RWPE2 (cell line): ENCODE data around the gene FSCN2.

Experiments used
- ATAC-seq: fragments of 200-7000 bp; cut with Tn5 transposase; 3 replicates; pipeline ENCODE4 v1.9.1; 2021; ENCODE audit warnings: low read depth
- DNase-seq: peaks from one replicate; pipeline ENCODE4 v3.0.0-alpha.2; 2020; ENCODE audit warnings: low spot score
- H3K27ac ChIP-seq: fragments of 450-650 bp; 2 replicates; pipeline ENCODE4 v1.5.1; 2017; ENCODE audit warnings: mild to moderate bottlenecking; ENCODE audit not compliant: poor library complexity, severe bottlenecking
- H3K27me3 ChIP-seq: fragments of 250-450 bp; sonication (Bioruptor Pico); 2 replicates; pipeline ENCODE4 v1.5.1; 2021; ENCODE audit warnings: mild to moderate bottlenecking, moderate library complexity; ENCODE audit not compliant: insufficient read depth, poor library complexity, severe bottlenecking
- H3K36me3 ChIP-seq: fragments of 250-450 bp; sonication (Bioruptor Pico); 2 replicates; pipeline ENCODE4 v1.5.1; 2020; ENCODE audit warnings: low read depth, mild to moderate bottlenecking, moderate library complexity
- H3K4me1 ChIP-seq: fragments of 250-450 bp; sonication (Bioruptor Pico); 2 replicates; pipeline ENCODE4 v1.5.1; 2021; ENCODE audit warnings: mild to moderate bottlenecking, moderate library complexity; ENCODE audit not compliant: insufficient read depth, poor library complexity, severe bottlenecking
- H3K4me3 ChIP-seq: fragments of 250-450 bp; sonication (Bioruptor Pico); 2 replicates; pipeline ENCODE4 v1.5.1; 2021; ENCODE audit warnings: mild to moderate bottlenecking, moderate library complexity; ENCODE audit not compliant: severe bottlenecking
- H3K9me3 ChIP-seq: fragments of 250-450 bp; sonication (Bioruptor Pico); 2 replicates; pipeline ENCODE4 v1.5.1; 2021; ENCODE audit warnings: mild to moderate bottlenecking, moderate library complexity; ENCODE audit not compliant: severe bottlenecking
- TF ChIP-seq, protein P1 (sequence below): fragments of 450-650 bp; IDR thresholded peaks from one replicate; pipeline ENCODE4 v1.5.1; 2017; ENCODE audit warnings: mild to moderate bottlenecking, moderate library complexity; ENCODE audit not compliant: poor library complexity, severe bottlenecking

Gene FSCN2

DNA sequence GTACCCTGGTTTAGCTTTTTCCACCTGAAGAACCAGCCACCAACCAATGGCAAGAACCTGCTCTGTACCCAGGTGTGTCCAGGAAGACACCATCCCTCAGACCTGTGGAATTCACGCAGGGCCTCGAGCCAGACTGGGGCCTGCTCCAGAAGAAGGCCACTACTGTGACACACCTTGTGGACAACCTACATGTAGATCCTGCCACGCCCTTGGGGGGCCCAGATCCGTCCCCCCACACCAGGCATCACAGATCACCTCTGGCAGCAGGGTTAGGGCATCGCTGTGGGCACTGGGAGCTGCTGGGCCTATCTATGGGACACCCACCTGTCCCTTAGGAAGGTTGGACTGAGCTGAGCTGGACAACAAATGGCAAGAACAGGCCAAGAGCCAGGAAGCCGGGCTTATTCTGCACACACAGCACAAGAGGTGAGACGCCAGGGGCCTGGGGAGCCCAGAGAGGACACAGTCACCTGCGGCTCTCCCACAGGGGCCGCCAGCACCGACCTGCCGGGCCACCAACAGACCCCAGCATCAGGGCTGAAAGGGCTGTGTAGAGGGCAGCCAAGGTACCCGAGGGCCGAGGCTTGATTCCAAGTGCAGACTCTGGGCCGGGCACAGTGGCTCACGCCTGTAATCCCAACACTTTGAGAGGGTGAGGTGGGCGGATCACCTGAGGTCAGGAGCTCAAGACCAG is 16.3 kb downstream of the FSCN2 start:
- Histone ChIP-seq H3K36me3 (peaks cover 48% of the 10 kb centered on the region), H3K27ac (no peak overlapping the region)
- no peak for ATAC-seq

DNA sequence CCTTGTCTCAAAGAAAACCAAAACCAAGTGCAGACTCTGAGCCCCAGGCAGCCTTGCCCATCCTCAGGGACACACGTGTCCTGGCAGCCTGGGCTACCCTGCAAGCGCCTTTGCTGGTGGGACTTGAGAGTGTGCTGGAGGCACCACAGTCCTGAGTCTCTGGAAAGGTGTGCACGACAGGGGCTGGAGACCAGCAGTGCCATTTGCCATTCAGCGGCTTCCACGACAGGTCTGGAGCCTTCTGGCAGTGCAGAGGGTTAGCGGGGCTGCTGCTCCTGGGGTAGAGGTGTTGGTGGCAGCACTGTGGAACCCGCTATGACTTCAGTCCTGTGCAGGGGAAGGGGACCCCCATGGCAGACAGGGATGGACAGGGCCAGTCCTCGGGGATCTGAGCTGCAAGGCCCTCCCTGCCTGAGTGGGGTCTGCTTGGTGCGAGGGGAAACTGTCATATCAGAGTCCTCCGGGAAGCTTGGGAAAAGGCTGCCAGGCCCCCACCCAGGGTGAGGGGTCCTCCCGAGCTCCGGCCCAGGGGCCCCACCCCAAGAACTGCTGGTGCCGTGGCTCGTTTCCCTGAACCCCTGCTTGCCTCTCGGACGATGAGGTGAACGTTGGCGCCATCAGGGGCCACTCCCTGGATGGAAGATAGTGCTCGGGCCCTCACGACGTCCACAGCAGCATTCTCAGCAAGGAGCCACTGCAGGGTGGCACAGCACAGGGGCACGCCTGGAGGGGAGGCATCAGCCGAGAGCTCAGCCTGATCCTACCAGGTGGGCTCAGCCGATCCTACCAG is 17.2 kb downstream of the FSCN2 start:
- ATAC-seq (no peak), DNase-seq (no peak)
- Histone ChIP-seq H3K4me1 (no peaks in the 10 kb centered on the region), H3K9me3 (no peaks in the 10 kb centered on the region), H3K4me3 (no peak overlapping the region), H3K27me3 (no peaks in the 10 kb centered on the region), H3K27ac (no peak overlapping the region), H3K36me3 (peaks cover 57% of the 10 kb centered on the region)
- TF ChIP-seq, protein P1, sequence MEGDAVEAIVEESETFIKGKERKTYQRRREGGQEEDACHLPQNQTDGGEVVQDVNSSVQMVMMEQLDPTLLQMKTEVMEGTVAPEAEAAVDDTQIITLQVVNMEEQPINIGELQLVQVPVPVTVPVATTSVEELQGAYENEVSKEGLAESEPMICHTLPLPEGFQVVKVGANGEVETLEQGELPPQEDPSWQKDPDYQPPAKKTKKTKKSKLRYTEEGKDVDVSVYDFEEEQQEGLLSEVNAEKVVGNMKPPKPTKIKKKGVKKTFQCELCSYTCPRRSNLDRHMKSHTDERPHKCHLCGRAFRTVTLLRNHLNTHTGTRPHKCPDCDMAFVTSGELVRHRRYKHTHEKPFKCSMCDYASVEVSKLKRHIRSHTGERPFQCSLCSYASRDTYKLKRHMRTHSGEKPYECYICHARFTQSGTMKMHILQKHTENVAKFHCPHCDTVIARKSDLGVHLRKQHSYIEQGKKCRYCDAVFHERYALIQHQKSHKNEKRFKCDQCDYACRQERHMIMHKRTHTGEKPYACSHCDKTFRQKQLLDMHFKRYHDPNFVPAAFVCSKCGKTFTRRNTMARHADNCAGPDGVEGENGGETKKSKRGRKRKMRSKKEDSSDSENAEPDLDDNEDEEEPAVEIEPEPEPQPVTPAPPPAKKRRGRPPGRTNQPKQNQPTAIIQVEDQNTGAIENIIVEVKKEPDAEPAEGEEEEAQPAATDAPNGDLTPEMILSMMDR, result no peak

More for the DNA sequence above, 16.3 kb downstream of the FSCN2 start:
- Histone ChIP-seq H3K4me1 (no peaks in the 10 kb centered on the region), H3K27me3 (no peaks in the 10 kb centered on the region), H3K9me3 (no peaks in the 10 kb centered on the region), H3K4me3 (no peak overlapping the region)
- TF ChIP-seq, protein P1, result no peak
- DNase-seq, result no peak

DNA sequence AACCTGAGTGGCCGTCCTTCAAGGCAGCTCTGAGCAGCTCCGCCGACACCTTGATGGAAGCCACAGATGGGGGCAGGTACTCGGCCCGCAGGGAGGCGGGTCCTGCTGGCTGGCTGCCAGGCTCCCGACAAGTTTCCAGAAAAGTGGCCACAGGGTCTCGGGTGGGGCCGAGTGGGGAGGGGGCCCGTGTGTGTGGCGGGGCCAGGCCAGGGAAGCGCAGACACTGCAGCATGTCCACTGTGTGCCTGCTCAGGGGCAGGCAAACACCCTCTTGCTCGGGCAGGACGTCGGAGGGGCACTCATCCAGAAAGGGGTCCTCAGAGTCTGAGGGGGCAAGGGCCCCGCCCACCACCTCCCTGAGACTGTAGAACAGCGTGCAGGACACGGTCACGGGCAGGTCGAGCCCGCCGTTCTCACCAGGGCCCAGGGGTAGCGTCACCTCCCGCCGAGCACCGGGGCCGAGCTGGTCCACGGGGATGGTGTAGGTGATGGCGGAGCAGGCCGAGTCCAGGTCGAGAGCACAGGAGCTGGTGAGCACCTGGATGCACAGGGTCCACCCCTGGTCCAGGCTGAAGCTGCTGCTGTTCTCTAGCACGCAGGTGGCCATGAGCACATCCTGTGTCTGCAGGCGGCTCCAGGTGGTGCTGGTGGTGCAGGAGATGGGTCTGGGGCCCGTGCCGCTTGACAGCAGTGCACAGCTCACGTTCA is 18.9 kb downstream of the FSCN2 start:
- TF ChIP-seq, protein P1, result no peak
- H3K27ac ChIP-seq, result no peak overlapping the region
- no peak for ATAC-seq
- peaks cover 63% of the 10 kb centered on the region for H3K36me3 ChIP-seq
- no peaks in the 10 kb centered on the region for H3K4me1 ChIP-seq
- no peaks in the 10 kb centered on the region for H3K27me3 ChIP-seq
- no peak overlapping the region for H3K4me3 ChIP-seq
- no peak for DNase-seq
- no peaks in the 10 kb centered on the region for H3K9me3 ChIP-seq

DNA sequence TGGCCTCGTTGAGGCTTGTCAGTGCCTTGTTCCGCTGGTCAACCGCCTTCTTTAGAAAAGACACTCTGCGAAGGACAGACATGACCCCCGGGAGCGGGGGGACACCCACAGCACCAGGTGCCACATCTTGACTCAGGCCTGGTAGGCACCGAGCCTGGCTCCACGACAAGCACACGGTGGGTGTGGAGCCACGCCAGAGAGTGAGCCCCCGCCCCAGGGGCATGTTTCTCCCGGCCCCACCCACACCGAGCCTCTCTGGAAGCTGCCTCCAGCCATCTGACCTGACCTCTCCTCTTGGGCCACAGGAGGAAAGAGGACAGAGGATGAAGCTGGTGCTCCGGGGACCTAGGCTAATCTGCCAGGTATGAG is 19.4 kb downstream of the FSCN2 start:
- H3K27me3 ChIP-seq, result no peaks in the 10 kb centered on the region
- H3K36me3 ChIP-seq, result peaks cover 63% of the 10 kb centered on the region
- TF ChIP-seq, protein P1, result no peak
- ATAC-seq (no peak), DNase-seq (no peak)
- no peaks in the 10 kb centered on the region for H3K4me1 ChIP-seq
- H3K4me3 ChIP-seq, result no peak overlapping the region
- no peak overlapping the region for H3K27ac ChIP-seq
- no peaks in the 10 kb centered on the region for H3K9me3 ChIP-seq
